Renal cortical epithelial cell (primary cell): Measurements from ENCODE around the gene HOATZ. TPM values are rescaled to one million over a fixed set of nuclear protein-coding genes. Genes with fewer than 3 reads are reported as not detected.
A peak's percentile ranks its signal among the peaks of the same experiment; 100 is the strongest.

Experiments
- DNase-seq: peaks from one replicate; pipeline ENCODE4 v3.0.0-alpha.2; 2011; ENCODE audit warnings: low read depth
- total RNA-seq: library from RNA; depleted of rRNA; stranded (reverse); fragments of >200 nt; gene quantifications from 2 replicates; pipeline ENCODE4 v1.2.3, GENCODE V29; 2014

HOATZ gene
- total RNA-seq, 1 donor from 2014 or later: not detected

GRCh38 chr11:111522426-111522825 is 7.8 kb downstream of the HOATZ start:
- no peak for DNase-seq

GRCh38 chr11:111523343-111523742 is 8.8 kb downstream of the HOATZ start:
- no peak for DNase-seq

- no peak for DNase-seq
Measured at GRCh38 chr11:111524056-111524455, 9.5 kb downstream of the HOATZ start.

GRCh38 chr11:111525456-111525855 is 10.9 kb downstream of the HOATZ start:
- DNase-seq: no peak

GRCh38 chr11:111526501-111526900 is 11.9 kb downstream of the HOATZ start:
- DNase-seq: peak; percentile 66

GRCh38 chr11:111527279-111527678 is 12.7 kb downstream of the HOATZ start:
- DNase-seq: no peak

GRCh38 chr11:111528557-111528956 is 14.0 kb downstream of the HOATZ start:
- no peak for DNase-seq

GRCh38 chr11:111530091-111530490 is 15.5 kb downstream of the HOATZ start:
- no peak for DNase-seq

GRCh38 chr11:111531136-111531535 is 16.6 kb downstream of the HOATZ start:
- no peak for DNase-seq

- peak; percentile 88 for DNase-seq
Measured at GRCh38 chr11:111531687-111532364, 17.2 kb downstream of the HOATZ start.

GRCh38 chr11:111532365-111532709 is 17.8 kb downstream of the HOATZ start:
- DNase-seq: no peak

- no peak for DNase-seq
Measured at GRCh38 chr11:111535281-111535680, 20.7 kb downstream of the HOATZ start.

- no peak for DNase-seq
Measured at GRCh38 chr11:111537336-111537860, 22.8 kb downstream of the HOATZ start.

GRCh38 chr11:111538407-111539114 is 24.0 kb downstream of the HOATZ start:
- peak; percentile 71 for DNase-seq

- DNase-seq: no peak
Measured at GRCh38 chr11:111539426-111540113, 25.0 kb downstream of the HOATZ start.

GRCh38 chr11:111540114-111540936 is 25.7 kb downstream of the HOATZ start, which contains the start of gene LAYN:
Gene LAYN, plus strand, starts transcription at chr11:111540720. Its CDS starts 124 bp downstream, at chr11:111540844.
- no peak for DNase-seq

- no peak for DNase-seq
Measured at GRCh38 chr11:111540937-111541253, 26.3 kb downstream of the HOATZ start.

- no peak for DNase-seq
Measured at GRCh38 chr11:111541254-111542061, 26.9 kb downstream of the HOATZ start.

- DNase-seq: no peak
Measured at GRCh38 chr11:111542606-111543275, 28.2 kb downstream of the HOATZ start.

- no peak for DNase-seq
Measured at GRCh38 chr11:111548525-111548924, 33.9 kb downstream of the HOATZ start.
